HG02678 (cell line): ENCODE data around the gene WWOX.

ENCODE experiments used
- ATAC-seq: cut with Tn5 transposase; IDR thresholded peaks from one replicate; pipeline ENCODE4 v1.9.1; 2021; ENCODE audit warnings: mild to moderate bottlenecking, moderate library complexity; ENCODE audit not compliant: unreplicated experiment

WWOX gene

DNA sequence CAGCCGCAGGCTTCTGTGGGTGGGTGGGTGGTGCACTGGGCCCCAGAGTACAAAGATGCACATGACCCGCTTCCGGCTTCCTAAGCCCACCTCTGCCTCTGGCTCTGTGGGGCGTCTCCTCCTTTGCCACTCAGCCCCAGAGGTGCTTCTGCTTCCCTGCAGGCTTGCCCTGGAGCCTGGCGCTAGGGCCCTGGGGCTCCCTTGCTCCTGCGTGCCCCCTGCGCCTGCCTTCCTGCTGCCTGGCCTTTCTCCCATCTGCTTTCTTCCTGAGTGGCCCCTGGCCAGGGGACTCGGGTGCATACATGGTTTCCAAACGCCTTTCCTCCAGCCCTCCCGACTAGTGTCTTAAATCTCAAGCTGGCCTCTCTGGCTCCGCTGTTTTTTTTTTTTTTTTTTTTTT lies 3.4 kb downstream of the WWOX start:
- no peak for ATAC-seq

DNA sequence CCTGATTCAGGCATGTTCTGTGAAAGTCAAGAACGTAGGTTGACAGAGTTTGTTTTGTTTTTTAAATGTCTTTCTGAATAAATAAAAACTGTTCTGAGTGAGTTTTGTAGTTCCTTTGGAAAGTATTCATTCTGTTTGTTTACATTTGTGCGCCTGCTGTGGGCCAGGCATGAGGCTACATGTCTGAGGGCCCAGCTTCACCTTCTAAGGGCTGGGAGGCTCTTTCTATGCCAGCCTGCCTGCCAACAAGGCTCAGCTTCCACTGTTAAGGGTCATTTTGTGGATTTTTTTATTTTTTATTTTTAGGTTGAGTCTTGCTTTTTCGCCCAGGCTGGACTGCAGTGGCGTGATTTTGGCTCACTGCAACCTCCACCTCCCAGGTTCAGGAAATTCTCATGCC lies 6.1 kb downstream of the WWOX start:
- no peak for ATAC-seq

DNA sequence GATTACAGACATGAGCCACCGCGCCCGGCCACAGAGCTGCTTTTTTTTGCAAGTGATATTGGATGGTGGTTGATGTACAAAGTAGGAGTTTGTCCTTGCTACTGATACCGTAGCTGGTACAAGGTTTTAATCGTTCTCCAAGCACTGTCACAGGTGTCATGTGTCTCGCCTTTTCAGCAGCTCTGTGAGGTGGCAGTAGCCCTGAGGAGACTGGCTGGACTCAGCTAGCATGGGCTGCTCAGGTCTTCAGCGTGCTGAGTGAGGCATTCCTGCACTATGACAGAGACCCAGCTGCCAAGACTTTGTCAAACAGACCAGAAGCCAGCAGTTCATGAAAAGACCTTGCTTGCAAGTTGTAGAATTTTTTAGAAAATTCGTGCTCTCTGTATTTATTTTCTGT lies 7.2 kb downstream of the WWOX start:
- ATAC-seq: no peak

GRCh38 chr16:78108451-78108850 lies 9.0 kb downstream of the WWOX start:
- ATAC-seq: no peak

DNA sequence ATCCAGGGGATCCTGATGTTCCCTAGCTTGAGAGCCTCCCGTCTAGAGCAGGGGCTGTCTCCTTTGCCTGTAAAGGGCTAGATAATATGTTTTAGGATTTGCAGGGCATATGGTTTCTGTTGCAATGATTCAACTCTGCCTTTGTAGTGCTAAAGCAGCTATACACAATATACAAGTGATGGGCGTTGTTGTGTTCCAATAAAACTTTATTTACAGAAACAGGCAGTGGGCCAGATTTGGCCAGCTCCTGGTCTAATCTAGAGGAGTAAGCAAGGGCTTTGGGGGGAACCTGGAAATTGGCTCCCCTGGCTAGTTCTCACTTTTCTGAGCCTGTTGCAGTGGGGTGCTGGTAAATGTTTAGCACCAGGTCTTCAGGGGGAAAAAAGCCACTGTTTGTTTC lies 13.8 kb downstream of the WWOX start:
- no peak for ATAC-seq

GRCh38 chr16:78115659-78116058 lies 16.2 kb downstream of the WWOX start:
- no peak for ATAC-seq

DNA sequence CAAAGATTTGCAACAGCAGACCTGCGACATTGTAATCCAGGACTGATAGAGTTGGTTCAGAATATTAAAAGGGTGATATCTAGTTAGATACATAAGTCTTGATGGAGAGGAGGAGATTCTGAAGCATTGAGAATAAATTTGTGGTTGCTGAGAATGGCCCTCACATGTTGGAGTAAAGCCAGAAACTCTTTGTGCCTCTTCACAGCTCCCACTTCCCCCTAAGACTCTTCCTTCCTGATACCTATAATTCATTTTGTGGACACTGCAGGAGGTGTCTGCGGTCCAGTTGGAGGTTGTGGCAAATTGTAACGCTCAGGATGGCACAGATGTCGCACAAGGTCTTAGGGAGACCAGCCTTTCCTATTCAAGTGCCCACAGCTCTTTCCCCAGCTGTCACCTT lies 17.5 kb downstream of the WWOX start:
- ATAC-seq: no peak

DNA sequence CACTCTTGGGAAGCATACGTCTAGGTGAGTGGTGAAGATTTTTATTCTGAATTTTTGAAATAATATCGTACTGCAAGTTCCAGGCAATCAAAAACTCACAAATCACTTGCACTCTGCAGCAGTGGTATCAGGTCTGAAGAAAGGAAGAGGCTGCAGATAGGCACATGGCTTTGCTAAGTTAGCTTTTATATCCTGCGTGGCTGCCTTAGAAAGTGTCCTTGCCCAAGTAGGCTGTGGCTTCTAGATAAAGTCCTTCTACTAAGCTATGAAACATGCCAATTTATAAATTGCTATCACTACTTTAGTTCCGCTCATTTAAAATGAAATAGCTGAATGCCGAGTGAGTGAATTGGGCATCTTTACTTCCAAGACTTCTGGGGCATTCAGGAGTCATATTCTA lies 17.9 kb downstream of the WWOX start:
- ATAC-seq: no peak

DNA sequence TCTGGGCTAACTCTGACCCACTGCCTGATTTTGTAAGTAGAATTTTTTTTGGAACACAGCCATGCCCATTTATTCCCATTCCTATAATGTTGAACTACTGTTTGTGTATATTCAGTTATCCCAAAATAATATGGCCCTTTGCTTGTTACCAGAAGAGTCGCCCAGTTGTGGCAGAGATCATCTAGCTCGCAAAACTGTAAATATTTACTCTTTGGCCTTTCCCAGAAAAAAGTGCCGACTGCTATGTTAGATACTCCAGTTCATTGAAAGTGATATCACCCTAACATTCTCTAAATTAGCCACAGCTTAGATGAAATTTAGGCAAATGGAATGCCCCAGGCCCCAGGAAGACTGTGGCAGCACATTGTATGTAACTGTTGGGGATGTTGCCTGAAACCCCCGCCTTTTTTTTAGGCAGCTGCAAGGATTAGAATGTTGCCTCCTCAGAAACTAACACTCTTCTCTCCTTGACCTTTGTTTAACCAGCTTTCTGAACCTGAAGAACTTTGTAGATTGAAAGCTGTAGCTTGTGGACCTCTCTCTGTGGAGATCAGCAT lies 19.1 kb downstream of the WWOX start:
- ATAC-seq: no peak

GRCh38 chr16:78122774-78123315 lies 23.4 kb downstream of the WWOX start:
- peak; percentile 65 for ATAC-seq

GRCh38 chr16:78125112-78125844 lies 25.8 kb downstream of the WWOX start:
- ATAC-seq: no peak

GRCh38 chr16:78126662-78127061 lies 27.2 kb downstream of the WWOX start:
- ATAC-seq: no peak

- ATAC-seq: no peak
Observed at GRCh38 chr16:78127130-78127529, 27.7 kb downstream of the WWOX start.

DNA sequence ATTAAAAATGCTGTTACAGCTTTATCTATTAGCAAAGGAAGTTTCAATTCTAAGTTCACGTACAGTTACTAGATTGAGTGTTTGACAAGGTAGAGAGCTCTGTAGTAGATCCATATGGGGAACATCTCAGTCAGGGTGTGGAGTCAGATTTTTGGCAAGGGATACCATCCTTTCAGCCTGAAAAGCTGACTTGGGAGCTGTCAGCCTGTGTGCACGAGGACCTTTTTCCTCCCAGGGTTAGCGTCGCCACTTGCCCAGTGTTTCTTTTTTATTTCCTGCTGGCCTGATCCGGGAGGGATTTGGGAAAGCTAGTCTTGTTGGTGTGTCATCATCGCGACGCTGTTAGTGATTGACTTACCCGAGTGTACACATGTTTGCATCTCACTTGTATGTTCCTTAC lies 29.5 kb downstream of the WWOX start:
- ATAC-seq: no peak

GRCh38 chr16:78129349-78129748 lies 29.9 kb downstream of the WWOX start:
- no peak for ATAC-seq

GRCh38 chr16:78130083-78130608 lies 30.7 kb downstream of the WWOX start:
- ATAC-seq: no peak

- ATAC-seq: no peak
Observed at GRCh38 chr16:78130950-78131349, 31.5 kb downstream of the WWOX start.

GRCh38 chr16:78133919-78134318 lies 34.5 kb downstream of the WWOX start:
- ATAC-seq: no peak

DNA sequence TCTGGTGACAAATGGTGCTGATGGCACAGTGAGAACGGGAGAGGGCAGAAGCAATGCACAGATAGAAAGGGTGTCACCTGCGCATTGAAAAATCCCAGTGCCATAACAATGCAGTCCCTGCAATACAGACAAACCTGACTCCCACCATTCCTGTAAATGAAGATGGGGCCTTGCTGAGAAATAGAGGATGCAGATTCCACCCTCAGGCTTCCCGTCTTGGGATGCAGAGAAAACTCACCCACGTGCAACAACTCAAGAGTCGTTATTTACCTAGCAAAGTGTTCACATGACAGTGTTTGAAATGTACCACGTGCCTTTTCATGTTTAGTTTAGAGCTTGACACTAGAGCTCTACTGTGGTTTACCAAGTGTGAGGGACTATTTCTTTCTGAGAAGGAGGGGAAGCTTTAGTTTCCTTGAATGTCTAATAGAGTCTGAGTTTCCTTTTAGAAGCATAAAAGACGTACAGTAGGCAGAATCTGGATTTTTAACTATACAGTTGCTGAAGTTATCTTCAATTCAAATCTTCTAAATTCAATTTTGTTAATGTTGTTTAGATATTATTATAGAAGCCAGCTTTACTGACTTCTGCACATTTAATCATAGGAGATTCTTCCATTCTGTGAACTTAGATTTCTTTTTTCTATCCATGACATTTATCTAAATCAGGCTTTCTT lies 35.6 kb downstream of the WWOX start:
- ATAC-seq: no peak

DNA sequence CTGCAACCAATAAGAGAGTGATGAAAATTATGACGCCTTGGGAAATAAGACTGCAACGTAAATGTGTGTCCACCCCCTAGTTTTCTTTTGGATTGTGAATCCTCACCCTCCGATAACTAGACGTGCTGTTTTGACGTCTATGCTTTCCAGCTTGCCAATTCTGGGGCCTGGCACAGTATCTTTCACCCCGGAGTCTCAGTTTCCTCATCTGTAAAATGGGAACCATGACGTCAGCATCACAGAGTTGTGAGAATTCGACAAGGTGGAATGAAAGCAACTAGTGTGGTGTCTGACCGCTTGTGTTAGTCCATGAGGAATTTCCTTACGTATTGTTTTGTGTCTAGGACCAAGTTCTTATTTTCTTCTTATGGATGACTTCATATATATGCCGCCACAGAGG lies 37.7 kb downstream of the WWOX start:
- no peak for ATAC-seq

- ATAC-seq: no peak
Observed at GRCh38 chr16:78137782-78138616, 38.5 kb downstream of the WWOX start.
